ENCODE results near the gene TMEM150B. TPM values are rescaled to one million over a fixed set of nuclear protein-coding genes. Genes with fewer than 3 reads are reported as not detected.

TMEM150B gene
- total and polyA plus RNA-seq, 4 donors, result 0.81 to 3.3 (median 2.0) TPM

- Histone ChIP-seq H3K36me3 (ENCODE audit: control insufficient read depth in 4 of 4, insufficient read depth in 3 of 4, low read depth in 1 of 4, low read length in 3 of 4) (no peaks in the 10 kb centered on the region), H3K27me3 (ENCODE audit: control insufficient read depth in 4 of 4, insufficient read depth in 4 of 4, low read length in 3 of 4) (peaks cover 0 to 13% (median 9%) of the 10 kb centered on the region in 4 donors), H3K9ac (ENCODE audit: low read depth in 1 of 2, low read length in 2 of 2) (no peak overlapping the region), H3K4me1 (ENCODE audit: control insufficient read depth in 4 of 4, insufficient read depth in 4 of 4, low read length in 3 of 4) (peaks cover 0 to 9% (median 2%) of the 10 kb centered on the region in 4 donors), H3K4me3 (ENCODE audit: low read depth in 1 of 3, low read length in 3 of 3) (no peak overlapping the region), H3K9me3 (ENCODE audit: control insufficient read depth in 4 of 4, low read length in 3 of 4) (no peaks in the 10 kb centered on the region), H3K27ac (ENCODE audit: low read depth in 1 of 2, low read length in 2 of 2) (no peak overlapping the region)
- no peak for TF ChIP-seq FOXA1 (IDR thresholded peaks at IDR 0.05)
- no peak for TF ChIP-seq FOXA2 (IDR thresholded peaks at IDR 0.05)
- TF ChIP-seq RXRA (IDR thresholded peaks at IDR 0.05), result no peak
- TF ChIP-seq, protein P1, sequence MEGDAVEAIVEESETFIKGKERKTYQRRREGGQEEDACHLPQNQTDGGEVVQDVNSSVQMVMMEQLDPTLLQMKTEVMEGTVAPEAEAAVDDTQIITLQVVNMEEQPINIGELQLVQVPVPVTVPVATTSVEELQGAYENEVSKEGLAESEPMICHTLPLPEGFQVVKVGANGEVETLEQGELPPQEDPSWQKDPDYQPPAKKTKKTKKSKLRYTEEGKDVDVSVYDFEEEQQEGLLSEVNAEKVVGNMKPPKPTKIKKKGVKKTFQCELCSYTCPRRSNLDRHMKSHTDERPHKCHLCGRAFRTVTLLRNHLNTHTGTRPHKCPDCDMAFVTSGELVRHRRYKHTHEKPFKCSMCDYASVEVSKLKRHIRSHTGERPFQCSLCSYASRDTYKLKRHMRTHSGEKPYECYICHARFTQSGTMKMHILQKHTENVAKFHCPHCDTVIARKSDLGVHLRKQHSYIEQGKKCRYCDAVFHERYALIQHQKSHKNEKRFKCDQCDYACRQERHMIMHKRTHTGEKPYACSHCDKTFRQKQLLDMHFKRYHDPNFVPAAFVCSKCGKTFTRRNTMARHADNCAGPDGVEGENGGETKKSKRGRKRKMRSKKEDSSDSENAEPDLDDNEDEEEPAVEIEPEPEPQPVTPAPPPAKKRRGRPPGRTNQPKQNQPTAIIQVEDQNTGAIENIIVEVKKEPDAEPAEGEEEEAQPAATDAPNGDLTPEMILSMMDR (IDR thresholded peaks at IDR 0.05; ENCODE audit: low read depth, low read length, missing input control), result no peak
- TF ChIP-seq SP1 (IDR thresholded peaks at IDR 0.05), result no peak
- TF ChIP-seq, protein P2, sequence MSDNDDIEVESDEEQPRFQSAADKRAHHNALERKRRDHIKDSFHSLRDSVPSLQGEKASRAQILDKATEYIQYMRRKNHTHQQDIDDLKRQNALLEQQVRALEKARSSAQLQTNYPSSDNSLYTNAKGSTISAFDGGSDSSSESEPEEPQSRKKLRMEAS (IDR thresholded peaks at IDR 0.05), result no peak
- no peak for TF ChIP-seq REST (IDR thresholded peaks at IDR 0.05)
- TF ChIP-seq HNF4A (conservative IDR thresholded peaks at IDR 0.05), result no peak
- no peak for TF ChIP-seq JUND (IDR thresholded peaks at IDR 0.05)
- DNase-seq (ENCODE audit: low spot score), result no peak
- 48% methylated on average over 9 of the region's 9 CpGs for WGBS
These were observed 48.3 kb upstream of the TMEM150B start for GRCh38 chr19:55373306-55373992.

GRCh38 chr19:55372316-55373081 is 47.4 kb upstream of the TMEM150B start:
- H3K4me1 ChIP-seq (ENCODE audit: control insufficient read depth in 4 of 4, insufficient read depth in 4 of 4, low read length in 3 of 4), result peaks cover 0 to 9% (median 2%) of the 10 kb centered on the region in 4 donors
- no peak overlapping the region for H3K27ac ChIP-seq (ENCODE audit: low read depth in 1 of 2, low read length in 2 of 2)
- H3K36me3 ChIP-seq (ENCODE audit: control insufficient read depth in 4 of 4, insufficient read depth in 3 of 4, low read depth in 1 of 4, low read length in 3 of 4), result no peaks in the 10 kb centered on the region
- WGBS, result 45% methylated on average over 24 of the region's 24 CpGs
- no peak overlapping the region for H3K4me3 ChIP-seq (ENCODE audit: low read depth in 1 of 3, low read length in 3 of 3)
- peaks cover 0 to 13% (median 8%) of the 10 kb centered on the region in 4 donors for H3K27me3 ChIP-seq (ENCODE audit: control insufficient read depth in 4 of 4, insufficient read depth in 4 of 4, low read length in 3 of 4)
- no peaks in the 10 kb centered on the region for H3K9me3 ChIP-seq (ENCODE audit: control insufficient read depth in 4 of 4, low read length in 3 of 4)
- DNase-seq (ENCODE audit: low spot score), result no peak
- H3K9ac ChIP-seq (ENCODE audit: low read depth in 1 of 2, low read length in 2 of 2), result no peak overlapping the region
- TF ChIP-seq FOXA1 (IDR thresholded peaks at IDR 0.05), result no peak
- TF ChIP-seq, protein P3, sequence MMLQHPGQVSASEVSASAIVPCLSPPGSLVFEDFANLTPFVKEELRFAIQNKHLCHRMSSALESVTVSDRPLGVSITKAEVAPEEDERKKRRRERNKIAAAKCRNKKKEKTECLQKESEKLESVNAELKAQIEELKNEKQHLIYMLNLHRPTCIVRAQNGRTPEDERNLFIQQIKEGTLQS (IDR thresholded peaks at IDR 0.05), result no peak
- TF ChIP-seq SP1 (IDR thresholded peaks at IDR 0.05), result no peak
- no peak for TF ChIP-seq ZBTB33 (IDR thresholded peaks at IDR 0.05)
- no peak for TF ChIP-seq NR2F2 (IDR thresholded peaks at IDR 0.05)
- no peak for TF ChIP-seq EGR1 (IDR thresholded peaks at IDR 0.05; ENCODE audit: low read depth in 2 of 2)
- TF ChIP-seq REST (IDR thresholded peaks at IDR 0.05), result no peak
- TF ChIP-seq, protein P1 (IDR thresholded peaks at IDR 0.05; ENCODE audit: low read depth, low read length, missing input control), result no peak
- TF ChIP-seq RAD21 (IDR thresholded peaks at IDR 0.05), result no peak
- no peak for TF ChIP-seq HNF4A (conservative IDR thresholded peaks at IDR 0.05)
- TF ChIP-seq HNF4G (IDR thresholded peaks at IDR 0.05), result no peak
- TF ChIP-seq RXRA (IDR thresholded peaks at IDR 0.05), result no peak
